HEK293 (cell line): ENCODE measurements around the gene LAMP1.

Experiments
- CTCF ChIA-PET: fragments of 350-600 bp; formaldehyde crosslinking; extraction: SDS; loops from one replicate; lab custom pipeline; 2021; ENCODE audit warnings: antibody characterized with exemption; lab: Yijun Ruan, JAX
- POLR2A ChIA-PET: fragments of 300-600 bp; formaldehyde crosslinking; extraction: SDS; loops from one replicate; lab custom pipeline; 2020; ENCODE audit warnings: antibody characterized with exemption, inconsistent platforms; lab: Yijun Ruan, JAX
- H3K27ac ChIP-seq: fragments of 200-500 bp; sonication (Bioruptor generic); 2 replicates; pipeline ENCODE4 v1.5.1; 2014; ENCODE audit warnings: low read depth, low read length, control low read depth, inconsistent platforms; ENCODE audit errors: extremely low read depth
- H3K36me3 ChIP-seq, 2 experiments: fragments of 200-500 bp in 1 of 2; sonication (Bioruptor generic) in 1 of 2; 1 replicate in 1 of 2; 2 replicates in 1 of 2; pipeline ENCODE4 v1.5.1; 2014 to 2017; ENCODE audit warnings: inconsistent platforms in 2 of 2, low read length in 2 of 2; ENCODE audit not compliant: control insufficient read depth in 2 of 2, insufficient read depth in 1 of 2
- H3K4me1 ChIP-seq: fragments of 200-500 bp; sonication (Bioruptor generic); 2 replicates; pipeline ENCODE4 v1.5.1; 2014; ENCODE audit warnings: mild to moderate bottlenecking, low read length, inconsistent platforms; ENCODE audit not compliant: control insufficient read depth, insufficient read depth
- H3K4me3 ChIP-seq: 2 replicates; pipeline ENCODE4 v1.5.1; 2011; ENCODE audit warnings: low read depth, mild to moderate bottlenecking, control low read depth, low read length, moderate library complexity
- H3K9me3 ChIP-seq: fragments of 200-500 bp; sonication (Bioruptor generic); 2 replicates; pipeline ENCODE4 v1.5.1; 2014; ENCODE audit warnings: low read depth, low read length, inconsistent platforms; ENCODE audit not compliant: control insufficient read depth, insufficient read depth
- GLIS1 ChIP-seq: fragments of 450-650 bp; formaldehyde crosslinking; IDR thresholded peaks from 2 replicates; pipeline ENCODE4 v1.5.1; 2016; ENCODE audit warnings: missing biosample characterization, missing genetic modification characterization
- HIC1 ChIP-seq: fragments of 450-650 bp; formaldehyde crosslinking; IDR thresholded peaks from 2 replicates; pipeline ENCODE4 v1.5.1; 2016; ENCODE audit warnings: missing biosample characterization, missing genetic modification characterization
- HOXA7 ChIP-seq: sonication (generic); formaldehyde crosslinking; IDR thresholded peaks from 2 replicates; pipeline ENCODE4 v1.8.1; 2022; ENCODE audit warnings: missing genetic modification reagents, borderline replicate concordance
- KLF16 ChIP-seq: fragments of 450-650 bp; formaldehyde crosslinking; IDR thresholded peaks from 2 replicates; pipeline ENCODE4 v1.5.1; 2017; ENCODE audit warnings: missing biosample characterization, missing genetic modification characterization
- KLF17 ChIP-seq: fragments of 450-650 bp; formaldehyde crosslinking; IDR thresholded peaks from 2 replicates; pipeline ENCODE4 v1.5.1; 2016; ENCODE audit warnings: missing biosample characterization, missing genetic modification characterization
- MYNN ChIP-seq: fragments of 450-650 bp; formaldehyde crosslinking; IDR thresholded peaks from 2 replicates; pipeline ENCODE4 v1.5.1; 2016; ENCODE audit warnings: missing biosample characterization, missing genetic modification characterization, borderline replicate concordance
- RBAK ChIP-seq: fragments of 450-650 bp; formaldehyde crosslinking; IDR thresholded peaks from 2 replicates; pipeline ENCODE4 v1.5.1; 2016; ENCODE audit warnings: missing biosample characterization, missing genetic modification characterization
- SCRT2 ChIP-seq: fragments of 450-650 bp; formaldehyde crosslinking; IDR thresholded peaks from 2 replicates; pipeline ENCODE4 v1.5.1; 2016; ENCODE audit warnings: missing biosample characterization, missing genetic modification characterization
- TSHZ1 ChIP-seq: fragments of 450-650 bp; formaldehyde crosslinking; IDR thresholded peaks from 2 replicates; pipeline ENCODE4 v1.5.1; 2016; ENCODE audit warnings: missing biosample characterization, missing genetic modification characterization, borderline replicate concordance
- YY1 ChIP-seq: fragments of 450-650 bp; formaldehyde crosslinking; IDR thresholded peaks from 2 replicates; pipeline ENCODE4 v1.5.1; 2018; ENCODE audit warnings: missing biosample characterization, missing genetic modification characterization
- ZBTB17 ChIP-seq: fragments of 450-650 bp; formaldehyde crosslinking; IDR thresholded peaks from 2 replicates; pipeline ENCODE4 v1.5.1; 2016; ENCODE audit warnings: missing biosample characterization, missing genetic modification characterization
- ZBTB44 ChIP-seq: fragments of 450-650 bp; IDR thresholded peaks from 2 replicates; pipeline ENCODE4 v1.5.1; 2018; ENCODE audit warnings: missing biosample characterization, mild to moderate bottlenecking, missing genetic modification characterization
- ZFP41 ChIP-seq: fragments of 450-650 bp; formaldehyde crosslinking; IDR thresholded peaks from 2 replicates; pipeline ENCODE4 v1.5.1; 2016; ENCODE audit warnings: missing biosample characterization, missing genetic modification characterization, borderline replicate concordance
- ZNF184 ChIP-seq: fragments of 450-650 bp; IDR thresholded peaks from 2 replicates; pipeline ENCODE4 v1.5.1; 2018; ENCODE audit warnings: missing biosample characterization, mild to moderate bottlenecking, missing genetic modification characterization
- ZNF2 ChIP-seq: fragments of 450-650 bp; formaldehyde crosslinking; IDR thresholded peaks from 2 replicates; pipeline ENCODE4 v1.5.1; 2016; ENCODE audit warnings: missing biosample characterization, missing genetic modification characterization
- ZNF221 ChIP-seq: fragments of 450-650 bp; formaldehyde crosslinking; IDR thresholded peaks from 2 replicates; pipeline ENCODE4 v1.5.1; 2017; ENCODE audit warnings: missing biosample characterization, missing genetic modification characterization, borderline replicate concordance
- ZNF274 ChIP-seq, 2 experiments: fragments of 200-500 bp in 1 of 2; fragments of 450-650 bp in 1 of 2; sonication (Bioruptor generic) in 1 of 2; formaldehyde crosslinking in 1 of 2; IDR thresholded peaks; 2 replicates each; pipeline versions ENCODE4 v1.5.1 to v1.6.1; 2014 to 2016; ENCODE audit warnings: borderline replicate concordance in 1 of 2, inconsistent platforms in 1 of 2, low read length in 1 of 2, missing biosample characterization in 1 of 2, missing genetic modification characterization in 1 of 2
- ZNF362 ChIP-seq: fragments of 450-650 bp; formaldehyde crosslinking; IDR thresholded peaks from 2 replicates; pipeline ENCODE4 v1.5.1; 2016; ENCODE audit warnings: missing biosample characterization, missing genetic modification characterization
- ZNF521 ChIP-seq: fragments of 450-650 bp; formaldehyde crosslinking; IDR thresholded peaks from 2 replicates; pipeline ENCODE4 v1.5.1; 2017; ENCODE audit warnings: missing biosample characterization, mild to moderate bottlenecking, missing genetic modification characterization
- ZNF571 ChIP-seq: fragments of 450-650 bp; formaldehyde crosslinking; IDR thresholded peaks from 2 replicates; pipeline ENCODE4 v1.5.0; 2017; ENCODE audit warnings: missing biosample characterization, missing genetic modification characterization
- ZNF596 ChIP-seq: fragments of 450-650 bp; IDR thresholded peaks from 2 replicates; pipeline ENCODE4 v1.5.0; 2018; ENCODE audit warnings: missing biosample characterization, mild to moderate bottlenecking, missing genetic modification characterization, moderate library complexity
- ZNF626 ChIP-seq: fragments of 450-650 bp; sonication (Bioruptor Pico); formaldehyde crosslinking; IDR thresholded peaks from 2 replicates; pipeline ENCODE4 v1.5.1; 2018; ENCODE audit warnings: missing biosample characterization, missing genetic modification characterization, inconsistent platforms
- ZNF654 ChIP-seq: fragments of 450-650 bp; formaldehyde crosslinking; IDR thresholded peaks from 2 replicates; pipeline ENCODE4 v1.5.1; 2016; ENCODE audit warnings: low read depth, missing biosample characterization, missing genetic modification characterization
- ZNF658 ChIP-seq: fragments of 450-650 bp; formaldehyde crosslinking; IDR thresholded peaks from 2 replicates; pipeline ENCODE4; 2016; ENCODE audit warnings: missing biosample characterization, missing genetic modification characterization
- ZNF747 ChIP-seq: fragments of 450-650 bp; formaldehyde crosslinking; IDR thresholded peaks from 2 replicates; pipeline ENCODE4 v1.5.1; 2016; ENCODE audit warnings: missing biosample characterization, missing genetic modification characterization
- ZNF777 ChIP-seq: fragments of 450-650 bp; formaldehyde crosslinking; IDR thresholded peaks from 2 replicates; pipeline ENCODE4 v1.5.1; 2017; ENCODE audit warnings: missing biosample characterization, missing genetic modification characterization, borderline replicate concordance

The LAMP1 gene

GRCh38 chr13:113291129-113291528, 5.9 kb upstream of the LAMP1 start:
- H3K36me3 ChIP-seq, result no peaks in the 10 kb centered on the region
- H3K27ac ChIP-seq, result no peak overlapping the region
- POLR2A ChIA-PET, result no interaction called here
- TF ChIP-seq ZFP41 (tag by site-specific recombination), result no peak
- TF ChIP-seq ZNF184, result no peak
- no peak for TF ChIP-seq HIC1
- TF ChIP-seq GLIS1, result no peak
- TF ChIP-seq ZNF362 (tag by site-specific recombination), result no peak
- TF ChIP-seq ZNF221 (tag by site-specific recombination), result no peak
- no peak for TF ChIP-seq ZNF747 (tag by site-specific recombination)
- TF ChIP-seq ZNF654 (tag by site-specific recombination), result no peak
- TF ChIP-seq ZNF626 (tag by site-specific recombination), result no peak
- TF ChIP-seq ZNF658 (tag by site-specific recombination), result no peak
- TF ChIP-seq ZNF274 (IDR thresholded peaks at IDR 0.05; ENCODE audit: low read length), result no peak
- no peak for TF ChIP-seq ZNF274 (tag by site-specific recombination; IDR thresholded peaks at IDR 0.05; ENCODE audit: borderline replicate concordance)
- TF ChIP-seq ZNF777 (tag by site-specific recombination), result no peak
- no peak for TF ChIP-seq SCRT2 (tag by site-specific recombination)
- TF ChIP-seq RBAK (tag by site-specific recombination), result no peak
- no peak for TF ChIP-seq ZNF596 (tag by site-specific recombination)
- TF ChIP-seq HOXA7 (CRISPR knock-in tag), result no peak
- TF ChIP-seq YY1 (tag by site-specific recombination), result no peak
- TF ChIP-seq ZNF521 (tag by site-specific recombination), result no peak
- CTCF ChIA-PET, result no interaction called here
- H3K9me3 ChIP-seq, result no peaks in the 10 kb centered on the region
- no peaks in the 10 kb centered on the region for H3K4me1 ChIP-seq
- no peak overlapping the region for H3K4me3 ChIP-seq

- Histone ChIP-seq H3K4me3 (peak overlapping the region; percentile 28), H3K4me1 (no peaks in the 10 kb centered on the region), H3K27ac (no peak overlapping the region), H3K9me3 (no peaks in the 10 kb centered on the region), H3K36me3 (no peaks in the 10 kb centered on the region)
- CTCF ChIA-PET, result interaction anchor here (0.6 to 1.0 kb wide), 2 partner anchors 16 to 146 kb away, joined by 3 to 5 read pairs; no protein-coding TSS in a partner anchor
- POLR2A ChIA-PET, result interaction anchor here (0.7 kb wide), 1 partner anchor 16 kb away, joined by 3 read pairs; no protein-coding TSS in a partner anchor
- no peak for TF ChIP-seq ZBTB44 (tag by site-specific recombination)
- no peak for TF ChIP-seq KLF17 (tag by site-specific recombination)
- TF ChIP-seq ZNF2 (tag by site-specific recombination), result no peak; the same call in 1 of the 2 replicates
- no peak for TF ChIP-seq ZNF571
- no peak for TF ChIP-seq KLF16 (tag by site-specific recombination)
- TF ChIP-seq ZBTB17 (tag by site-specific recombination), result peak; percentile 81
- no peak for TF ChIP-seq MYNN (tag by site-specific recombination)
- no peak for TF ChIP-seq TSHZ1 (tag by site-specific recombination)
Observed at GRCh38 chr13:113292021-113292862, 4.8 kb upstream of the LAMP1 start.
